ENCODE data around the gene TFCP2L1.

Gene TFCP2L1

GRCh38 chr2:121167411-121167810, 117.6 kb downstream of the TFCP2L1 start:
- Histone ChIP-seq H3K27ac (ENCODE audit: low read depth, low read length) (no peak overlapping the region), H3K4me3 (ENCODE audit: low read depth, low read length) (no peak overlapping the region), H3K4me1 (ENCODE audit: control insufficient read depth, insufficient read depth, low read length) (no peaks in the 10 kb centered on the region), H3K9ac (ENCODE audit: low read length) (no peak overlapping the region), H3K36me3 (ENCODE audit: control insufficient read depth, insufficient read depth, low read length) (no peaks in the 10 kb centered on the region), H3K27me3 (ENCODE audit: control insufficient read depth, insufficient read depth, low read length) (no peaks in the 10 kb centered on the region), H3K9me3 (ENCODE audit: control insufficient read depth, insufficient read depth, low read depth, low read length) (peaks cover 9% of the 10 kb centered on the region; the same call in 1 of the 2 replicates)

Data from HUES6 (cell line).